ENCODE measurements around the gene CALML5. TPM values are rescaled to one million over a fixed set of nuclear protein-coding genes. Genes with fewer than 3 reads are reported as not detected.

CALML5 gene
- total and polyA plus RNA-seq, 7 donors: not detected

DNA sequence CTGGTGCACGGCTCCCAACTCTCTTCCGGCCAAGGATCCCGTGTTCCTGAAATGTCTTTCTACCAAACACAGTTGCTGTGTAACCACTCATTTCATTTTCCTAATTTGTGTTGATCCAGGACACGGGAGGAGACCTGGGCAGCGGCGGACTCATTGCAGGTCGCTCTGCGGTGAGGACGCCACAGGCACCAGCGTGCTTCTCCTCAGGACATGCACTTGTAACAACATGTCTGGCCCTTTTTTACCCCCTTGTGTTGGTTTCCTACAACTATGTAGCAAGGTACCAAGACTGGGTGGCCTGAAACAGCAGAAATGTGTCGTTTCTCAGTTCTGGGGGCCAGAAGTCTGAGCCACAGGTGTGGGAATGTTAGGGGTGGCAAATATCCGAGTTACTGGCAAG is 18.2 kb downstream of the CALML5 start:
- H3K27me3 ChIP-seq: no peaks in the 10 kb centered on the region
- no peaks in the 10 kb centered on the region for H3K36me3 ChIP-seq
- peak; percentile 46 for DNase-seq
- no peaks in the 10 kb centered on the region for H3K4me1 ChIP-seq
- intact Hi-C loops (cut with DNase I): no loop called here
- no peak overlapping the region for H3K4me3 ChIP-seq
- H3K27ac ChIP-seq: no peak overlapping the region
- no peaks in the 10 kb centered on the region for H3K9me3 ChIP-seq
- 92 to 95% methylated on average over 12 of the region's 12 CpGs for WGBS, 2 donors
- TF ChIP-seq, protein P1, sequence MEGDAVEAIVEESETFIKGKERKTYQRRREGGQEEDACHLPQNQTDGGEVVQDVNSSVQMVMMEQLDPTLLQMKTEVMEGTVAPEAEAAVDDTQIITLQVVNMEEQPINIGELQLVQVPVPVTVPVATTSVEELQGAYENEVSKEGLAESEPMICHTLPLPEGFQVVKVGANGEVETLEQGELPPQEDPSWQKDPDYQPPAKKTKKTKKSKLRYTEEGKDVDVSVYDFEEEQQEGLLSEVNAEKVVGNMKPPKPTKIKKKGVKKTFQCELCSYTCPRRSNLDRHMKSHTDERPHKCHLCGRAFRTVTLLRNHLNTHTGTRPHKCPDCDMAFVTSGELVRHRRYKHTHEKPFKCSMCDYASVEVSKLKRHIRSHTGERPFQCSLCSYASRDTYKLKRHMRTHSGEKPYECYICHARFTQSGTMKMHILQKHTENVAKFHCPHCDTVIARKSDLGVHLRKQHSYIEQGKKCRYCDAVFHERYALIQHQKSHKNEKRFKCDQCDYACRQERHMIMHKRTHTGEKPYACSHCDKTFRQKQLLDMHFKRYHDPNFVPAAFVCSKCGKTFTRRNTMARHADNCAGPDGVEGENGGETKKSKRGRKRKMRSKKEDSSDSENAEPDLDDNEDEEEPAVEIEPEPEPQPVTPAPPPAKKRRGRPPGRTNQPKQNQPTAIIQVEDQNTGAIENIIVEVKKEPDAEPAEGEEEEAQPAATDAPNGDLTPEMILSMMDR (IDR thresholded peaks at IDR 0.05): no peak
- TF ChIP-seq EP300 (IDR thresholded peaks at IDR 0.05) (no peak), POLR2A (IDR thresholded peaks at IDR 0.05) (no peak), POLR2AphosphoS5 (IDR thresholded peaks at IDR 0.05) (no peak)

GRCh38 chr10:5480162-5480941 is 19.0 kb downstream of the CALML5 start:
- intact Hi-C loops (cut with DNase I): no loop called here
- DNase-seq: peak; percentile 56
- no peaks in the 10 kb centered on the region for H3K4me1 ChIP-seq
- no peak overlapping the region for H3K27ac ChIP-seq
- no peaks in the 10 kb centered on the region for H3K36me3 ChIP-seq
- TF ChIP-seq POLR2AphosphoS5 (IDR thresholded peaks at IDR 0.05): no peak
- no peak for TF ChIP-seq POLR2A (IDR thresholded peaks at IDR 0.05)
- TF ChIP-seq, protein P1 (IDR thresholded peaks at IDR 0.05): no peak
- no peak for TF ChIP-seq EP300 (IDR thresholded peaks at IDR 0.05)
- no peaks in the 10 kb centered on the region for H3K9me3 ChIP-seq
- no peak overlapping the region for H3K4me3 ChIP-seq
- WGBS, 2 donors: 88 to 92% methylated on average over 21 of the region's 21 CpGs
- no peaks in the 10 kb centered on the region for H3K27me3 ChIP-seq

DNA sequence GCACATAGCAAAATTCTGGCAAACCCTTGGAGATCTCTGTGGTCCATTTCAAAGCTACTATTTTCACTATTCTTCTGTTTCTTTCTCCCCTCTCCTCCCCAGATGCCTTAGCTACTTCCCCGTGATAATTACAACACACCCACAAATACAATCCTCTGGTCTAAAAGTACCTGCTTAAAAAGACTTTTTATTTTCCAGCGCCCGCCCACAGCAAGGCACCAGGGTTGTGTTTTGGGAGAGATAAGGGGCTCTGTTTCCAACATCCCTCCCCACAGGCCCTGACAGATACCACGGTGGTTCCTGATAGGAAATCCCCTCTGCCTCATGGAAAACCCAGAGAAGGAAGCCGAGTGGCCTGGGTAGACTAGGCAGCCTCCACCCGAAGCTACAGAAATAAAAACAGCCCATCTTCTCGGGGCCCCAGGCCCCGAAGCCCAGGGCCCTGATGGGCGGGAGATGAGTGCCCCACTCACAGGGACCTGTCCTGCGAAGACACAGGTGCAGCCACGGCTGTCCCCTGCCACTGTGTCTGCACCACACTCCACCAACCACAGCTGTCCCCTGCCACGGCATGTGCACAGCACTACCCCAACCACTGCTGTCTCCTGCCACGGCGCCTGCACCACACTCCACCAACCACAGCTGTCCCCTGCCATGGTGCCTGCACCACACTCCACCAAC is 19.7 kb downstream of the CALML5 start:
- intact Hi-C loops (cut with DNase I): no loop called here
- TF ChIP-seq, protein P1 (IDR thresholded peaks at IDR 0.05): no peak
- TF ChIP-seq POLR2AphosphoS5 (IDR thresholded peaks at IDR 0.05): no peak
- no peak for TF ChIP-seq POLR2A (IDR thresholded peaks at IDR 0.05)
- no peak for TF ChIP-seq EP300 (IDR thresholded peaks at IDR 0.05)
- H3K4me1 ChIP-seq: no peaks in the 10 kb centered on the region
- 65 to 85% methylated on average over 14 of the region's 14 CpGs for WGBS, 2 donors
- H3K4me3 ChIP-seq: no peak overlapping the region
- H3K27ac ChIP-seq: no peak overlapping the region
- H3K9me3 ChIP-seq: no peaks in the 10 kb centered on the region
- peak; percentile 28 for DNase-seq
- H3K27me3 ChIP-seq: no peaks in the 10 kb centered on the region
- no peaks in the 10 kb centered on the region for H3K36me3 ChIP-seq

GRCh38 chr10:5478694-5479305 is 20.6 kb downstream of the CALML5 start:
- DNase-seq: peak; percentile 53
- whole genome bisulfite sequencing, 2 donors: 91 to 93% methylated on average over 18 of the region's 18 CpGs
- H3K4me1 ChIP-seq: no peaks in the 10 kb centered on the region
- TF ChIP-seq, protein P1 (IDR thresholded peaks at IDR 0.05): no peak
- TF ChIP-seq POLR2AphosphoS5 (IDR thresholded peaks at IDR 0.05): no peak
- no peak for TF ChIP-seq POLR2A (IDR thresholded peaks at IDR 0.05)
- no peak for TF ChIP-seq EP300 (IDR thresholded peaks at IDR 0.05)
- H3K27ac ChIP-seq: no peak overlapping the region
- H3K36me3 ChIP-seq: no peaks in the 10 kb centered on the region
- H3K4me3 ChIP-seq: no peak overlapping the region
- no peaks in the 10 kb centered on the region for H3K9me3 ChIP-seq
- intact Hi-C loops (cut with DNase I): no loop called here
- H3K27me3 ChIP-seq: no peaks in the 10 kb centered on the region
